Stomach (tissue), 9 donors: ENCODE results near the gene EEF2. TPM values are rescaled to one million over a fixed set of nuclear protein-coding genes. Genes with fewer than 3 reads are reported as not detected.
"Not testable (repeated sequence)": the region's sequence is repeated elsewhere in the genome, so short reads cannot be mapped to it uniquely, and the experiment has no call there.

Experiments
- DNase-seq, 2 donors: peaks; one replicate each; pipeline versions ENCODE4 v3.0.0 to v3.0.0-alpha.2; 2013 to 2019
- H3K27ac ChIP-seq, 5 donors: fragments of 200-600 bp in 4 of 5; sonication (generic) in 4 of 5; one replicate each; pipeline ENCODE4 v1.5.1; 2013 to 2019; ENCODE audit warnings: mild to moderate bottlenecking in 1 of 5, moderate library complexity in 1 of 5
- H3K27me3 ChIP-seq, 3 donors: fragments of 200-600 bp; sonication (generic); one replicate each; pipeline ENCODE4 v1.5.1; 2017 to 2019; ENCODE audit warnings: mixed run types in 1 of 3
- H3K36me3 ChIP-seq, 4 donors: fragments of 200-600 bp; sonication (generic); 1 replicate in 3 of 4; 2 replicates in 1 of 4; pipeline ENCODE4 v1.5.1; 2016 to 2019
- H3K4me1 ChIP-seq, 4 donors: fragments of 200-600 bp; sonication (generic); one replicate each; pipeline ENCODE4 v1.5.1; 2016 to 2019
- H3K4me3 ChIP-seq, 4 donors: fragments of 200-600 bp; sonication (generic) in 3 of 4; one replicate each; pipeline ENCODE4 v1.5.1; 2016 to 2019; ENCODE audit warnings: mild to moderate bottlenecking in 1 of 4
- H3K9me3 ChIP-seq, 4 donors: fragments of 200-600 bp; sonication (generic); one replicate each; pipeline ENCODE4 v1.5.1; 2016 to 2019
- CTCF ChIP-seq, 7 experiments: fragments of 450-650 bp in 4 of 7; fragments of 200-600 bp in 3 of 7; sonication (generic) in 3 of 7; IDR thresholded peaks; one replicate each; pipeline ENCODE4 v1.5.1; 2016 to 2019; ENCODE audit warnings: antibody characterized with exemption in 7 of 7, control low read depth in 2 of 7, mild to moderate bottlenecking in 1 of 7
- EP300 ChIP-seq: sonication (generic); formaldehyde crosslinking; IDR thresholded peaks from one replicate; pipeline ENCODE4 v1.6.1; 2017; ENCODE audit warnings: antibody characterized with exemption
- POLR2A ChIP-seq, 4 donors: fragments of 450-650 bp; IDR thresholded peaks; one replicate each; pipeline ENCODE4 v1.6.1; 2016; ENCODE audit warnings: antibody characterized with exemption in 4 of 4, control low read depth in 2 of 4, mild to moderate bottlenecking in 1 of 4, moderate library complexity in 1 of 4
- POLR2AphosphoS5 ChIP-seq, 3 donors: sonication (generic); formaldehyde crosslinking; IDR thresholded peaks; one replicate each; pipeline ENCODE4 v1.6.1; 2016; ENCODE audit warnings: antibody characterized with exemption in 3 of 3
- WGBS, 5 donors: extraction: QIAGEN DNeasy Blood & Tissue Kit in 3 of 5; methylation state at CpG; one replicate each; pipeline versions ENCODE4 v1.1.5 to v1.1.7; 2013 to 2018; 5-methylcytosine and 5-hydroxymethylcytosine counted together
- intact Hi-C: fragments of 100-400 bp; cut with DNase I; formaldehyde crosslinking; loops from one replicate; pipeline ENCODE4 v1.15.1; 2023; ENCODE audit warnings: low total_unique reads
- polyA plus RNA-seq, 3 donors: library from polyadenylated mRNA; stranded (reverse); fragments of 200-250 nt; gene quantifications; one replicate each; pipeline ENCODE4 v1.2.3, GENCODE V29; 2013
- total RNA-seq, 5 donors: library from RNA; depleted of rRNA; stranded (reverse); fragments of >200 nt; gene quantifications; one replicate each; pipeline versions ENCODE4 v1.1.0 to v1.2.3, GENCODE V29; 2014 to 2016
- donor health status: healthy with polysubstance abuse.
- donor health status: Bipolar disorder and iron deficiency.
- donor health status: healthy.

EEF2 gene
- total and polyA plus RNA-seq, 8 donors, result 667 to 1,656 (median 1,276) TPM

GRCh38 chr19:3944018-3944721, 41.1 kb downstream of the EEF2 start:
- Histone ChIP-seq H3K4me1 (no peaks in the 10 kb centered on the region), H3K27me3 (no peaks in the 10 kb centered on the region), H3K27ac (no peak overlapping the region), H3K36me3 (no peaks in the 10 kb centered on the region), H3K9me3 (no peaks in the 10 kb centered on the region), H3K4me3 (no peak overlapping the region)
- TF ChIP-seq EP300 (no peak), POLR2A (IDR thresholded peaks at IDR 0.05) (no peak), CTCF (IDR thresholded peaks at IDR 0.05) (no peak), POLR2AphosphoS5 (IDR thresholded peaks at IDR 0.05) (no peak)
- no peak for DNase-seq
- intact Hi-C loops, result no loop called here
- WGBS, 5 donors, result 73 to 84% (median 80%) methylated on average over 11 of the region's 11 CpGs

GRCh38 chr19:3942790-3943409, 42.4 kb downstream of the EEF2 start:
- no peak for DNase-seq
- Histone ChIP-seq H3K9me3 (no peaks in the 10 kb centered on the region), H3K36me3 (no peaks in the 10 kb centered on the region), H3K27ac (no peak overlapping the region), H3K4me3 (no peak overlapping the region), H3K4me1 (no peaks in the 10 kb centered on the region), H3K27me3 (peaks cover 0 to 2% (median 0%) of the 10 kb centered on the region in 3 donors)
- 72 to 85% (median 81%) methylated on average over 8 of the region's 8 CpGs for WGBS, 5 donors
- intact Hi-C loops, result no loop called here
- TF ChIP-seq CTCF (IDR thresholded peaks at IDR 0.05) (no peak), POLR2A (IDR thresholded peaks at IDR 0.05) (no peak), EP300 (no peak), POLR2AphosphoS5 (IDR thresholded peaks at IDR 0.05) (no peak)

GRCh38 chr19:3938300-3938950, 46.8 kb downstream of the EEF2 start:
- intact Hi-C loops, H3K36me3 ChIP-seq, H3K27ac ChIP-seq, H3K4me1 ChIP-seq, DNase-seq, H3K9me3 ChIP-seq, H3K4me3 ChIP-seq: not testable (repeated sequence)
- WGBS, 5 donors, result 87 to 93% (median 90%) methylated on average over 17 to 22 of the region's 22 CpGs
- peaks cover 2 to 35% (median 13%) of the 10 kb centered on the region in 3 donors for H3K27me3 ChIP-seq

- Histone ChIP-seq H3K9me3 (no peaks in the 10 kb centered on the region), H3K36me3 (no peaks in the 10 kb centered on the region), H3K4me3 (no peak overlapping the region), H3K4me1 (peaks cover 9 to 12% (median 11%) of the 10 kb centered on the region in 4 donors), H3K27me3 (peaks cover 7 to 51% (median 21%) of the 10 kb centered on the region in 3 donors), H3K27ac (no peak overlapping the region)
- intact Hi-C loops, result no loop called here
- TF ChIP-seq POLR2AphosphoS5 (IDR thresholded peaks at IDR 0.05), result no peak
- TF ChIP-seq POLR2A (IDR thresholded peaks at IDR 0.05), result no peak
- TF ChIP-seq EP300, result no peak
- no peak for TF ChIP-seq CTCF (IDR thresholded peaks at IDR 0.05)
- WGBS, 5 donors, result 73 to 82% (median 79%) methylated on average over 19 to 27 of the region's 29 CpGs
- DNase-seq, result no peak
These were observed 48.5 kb downstream of the EEF2 start for GRCh38 chr19:3936506-3937442.
